CD4-positive, alpha-beta T cell treated with Interleukin-6 for 4 hours (primary cell): Measurements from ENCODE around the gene HMGCS1.
"Not testable (repeated sequence)": the region's sequence is repeated elsewhere in the genome, so short reads cannot be mapped to it uniquely, and the experiment has no call there.

Experiments used
- DNase-seq: peaks from one replicate; pipeline ENCODE4 v3.0.0-alpha.2; 2020; ENCODE audit warnings: mixed read lengths

The HMGCS1 gene

DNA sequence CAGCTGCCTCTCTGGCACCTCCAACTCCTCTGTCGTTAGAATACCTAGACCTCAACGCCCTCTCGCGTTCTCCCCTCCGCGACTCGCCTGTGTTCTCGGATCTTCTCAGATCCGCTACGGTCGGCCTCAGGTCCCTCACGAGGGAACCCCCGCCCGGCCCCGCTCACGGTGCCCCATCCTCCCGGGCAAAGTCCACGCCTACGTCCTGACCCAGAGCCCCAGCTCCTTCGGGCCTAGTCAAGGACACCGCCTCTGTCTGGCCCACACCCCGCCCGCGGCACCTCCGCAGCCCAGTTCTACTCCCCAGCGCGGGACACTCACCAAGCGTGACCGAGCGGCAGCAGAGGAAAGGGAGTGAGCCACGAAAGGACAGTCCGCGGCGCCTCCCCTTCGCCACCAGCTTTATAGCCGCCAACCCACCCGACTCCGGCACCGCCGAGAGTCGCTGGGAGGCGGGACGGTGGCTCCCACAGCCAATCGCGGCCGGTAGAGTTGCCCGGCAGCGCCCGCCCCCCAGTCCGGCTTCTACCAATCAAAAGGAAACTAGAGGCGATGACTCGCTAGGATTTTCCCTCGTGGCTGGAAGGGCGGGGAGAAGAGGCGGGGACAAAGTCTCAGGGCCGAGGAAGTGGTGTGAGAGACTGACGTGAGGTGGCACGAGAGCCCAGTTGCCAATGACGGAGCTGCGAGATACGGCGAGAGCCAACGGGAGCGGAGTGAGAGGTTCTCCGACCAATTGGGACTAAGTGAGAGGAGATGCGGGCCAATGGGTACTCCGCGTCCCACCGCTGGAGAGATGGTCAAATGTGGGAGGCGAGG, at the start of gene HMGCS1:
Gene HMGCS1 (minus strand): TSS at position 378 of the 819 bp plus-strand sequence. CDS start 14,447 bp downstream, outside the sequence.
- DNase-seq, result peak; percentile 99

DNA sequence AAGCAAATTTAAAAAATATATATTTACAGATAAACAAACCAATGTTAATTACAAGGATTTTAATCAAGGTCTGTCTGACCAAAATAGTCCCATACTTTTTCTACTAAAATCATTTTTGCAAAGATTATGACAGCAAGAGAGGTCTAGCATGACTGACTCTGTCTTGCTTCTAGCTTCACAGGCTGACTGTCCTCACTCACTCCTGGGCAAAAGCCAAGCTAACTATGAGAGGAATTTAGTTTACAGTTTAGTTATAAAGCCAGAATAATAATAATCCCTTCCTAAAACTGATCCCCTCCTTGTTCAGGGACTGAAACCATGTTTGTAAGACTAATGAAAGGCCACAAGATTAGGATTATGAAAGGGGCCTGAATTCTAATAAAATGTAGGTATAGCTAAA, 45.5 kb upstream of the HMGCS1 start:
- DNase-seq, result no peak

DNA sequence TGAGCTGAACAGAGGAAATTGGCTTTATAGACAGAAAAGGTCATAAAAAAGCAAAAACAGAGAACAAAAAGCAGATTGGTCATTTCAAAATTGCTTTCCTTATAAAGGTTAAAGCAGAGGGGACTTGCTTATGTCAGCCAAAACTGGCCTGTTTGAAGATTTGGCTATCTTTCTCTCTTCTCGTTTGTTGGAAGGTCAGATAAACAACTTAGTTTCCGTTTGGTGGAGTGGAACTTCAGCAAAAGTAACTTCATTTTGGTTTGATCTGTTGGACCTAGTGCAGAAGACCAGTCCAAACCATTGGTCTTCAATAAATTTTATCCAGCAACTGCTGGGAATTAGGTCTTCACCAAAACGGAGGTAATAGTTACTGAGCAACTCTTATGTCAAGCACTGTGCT, 45.1 kb upstream of the HMGCS1 start:
- DNase-seq, result no peak

DNA sequence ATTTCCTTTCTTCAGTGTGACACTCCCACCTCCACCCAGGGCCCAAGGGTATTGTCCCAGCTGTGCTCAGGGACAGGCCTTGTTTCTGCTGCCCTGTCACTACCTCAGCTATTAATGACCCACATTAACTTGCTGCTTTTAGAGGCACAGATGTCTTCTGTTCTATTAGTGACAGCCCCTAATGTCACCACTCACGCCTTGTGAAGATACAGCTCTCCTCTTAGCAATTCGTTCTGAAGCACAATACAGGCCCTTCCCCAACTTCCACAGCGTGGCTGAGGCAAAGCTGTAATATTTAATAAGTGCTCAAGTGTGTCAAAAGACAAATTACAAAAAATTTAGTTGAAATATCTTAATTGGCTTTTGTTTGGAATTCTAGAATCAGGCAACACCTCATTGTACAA, 44.7 kb upstream of the HMGCS1 start:
- DNase-seq, result no peak

GRCh38 chr5:43357067-43357466, 43.9 kb upstream of the HMGCS1 start:
- DNase-seq, result no peak

- no peak for DNase-seq
These were observed 41.6 kb upstream of the HMGCS1 start for GRCh38 chr5:43354774-43355173.

DNA sequence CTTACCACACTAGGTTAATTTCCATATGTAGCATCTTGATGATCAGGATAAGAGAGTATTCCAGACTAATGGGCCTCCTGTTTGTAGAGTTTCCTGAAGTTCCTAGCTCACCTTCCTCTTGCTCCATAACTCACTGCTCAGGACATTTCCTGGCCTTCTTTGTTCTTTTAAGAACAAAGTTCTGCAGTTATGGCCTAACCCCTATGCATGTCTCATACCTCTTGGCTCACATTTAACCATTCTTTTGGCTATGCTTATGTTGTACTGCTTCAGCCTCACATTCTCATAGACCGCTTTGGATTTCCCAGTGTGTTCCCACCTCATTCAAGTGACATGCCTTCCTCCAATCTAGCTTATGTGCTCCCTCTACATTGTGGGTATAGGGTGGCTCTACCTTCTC, 40.5 kb upstream of the HMGCS1 start:
- DNase-seq, result no peak

GRCh38 chr5:43352915-43353314, 39.7 kb upstream of the HMGCS1 start:
- DNase-seq, result no peak

GRCh38 chr5:43352131-43352530, 38.9 kb upstream of the HMGCS1 start:
- no peak for DNase-seq

DNA sequence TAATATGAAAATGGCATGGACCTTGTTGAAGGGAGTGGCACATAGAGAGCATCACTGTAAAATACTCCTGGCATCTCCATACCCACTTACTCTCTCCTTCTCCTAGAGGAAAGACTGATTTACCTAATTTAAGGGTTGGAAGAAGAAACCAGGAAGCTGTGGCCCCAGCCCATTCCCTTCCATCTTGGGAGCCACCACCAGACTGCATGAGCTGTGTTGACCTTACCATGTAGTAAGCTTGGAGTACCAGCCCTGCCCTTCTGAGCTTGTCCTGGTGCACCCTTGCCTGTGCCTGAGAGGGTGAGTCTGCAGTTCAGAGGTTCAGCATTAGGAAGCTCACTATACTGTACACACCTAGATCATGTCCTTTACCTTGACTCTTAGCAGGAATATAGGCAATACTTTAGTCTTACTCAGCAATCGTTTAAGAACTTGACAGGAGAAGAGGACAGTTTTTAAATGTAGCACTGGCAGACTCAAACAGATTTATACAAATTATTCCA, 35.7 kb upstream of the HMGCS1 start:
- DNase-seq, result no peak

- no peak for DNase-seq
These were observed 35.0 kb upstream of the HMGCS1 start for GRCh38 chr5:43348207-43348606.

DNA sequence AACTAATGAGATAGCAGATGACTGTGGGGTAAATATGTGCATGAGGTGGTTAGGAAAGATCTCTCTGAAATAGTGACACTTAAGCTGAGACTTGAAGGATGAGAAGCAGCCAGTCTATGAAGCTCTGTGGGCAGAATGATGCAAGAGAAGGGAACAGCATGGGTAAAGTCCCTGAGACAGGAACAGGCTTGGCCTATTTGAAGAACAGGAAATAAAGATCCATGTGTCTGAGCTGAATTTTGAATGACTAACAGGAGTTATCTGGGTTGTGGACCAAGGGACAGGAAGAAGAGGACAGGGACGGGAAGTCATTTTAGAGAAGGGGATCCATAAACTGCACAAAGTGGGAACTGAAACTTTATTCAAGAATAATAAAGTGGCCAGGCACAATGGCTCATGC, 25.6 kb upstream of the HMGCS1 start:
- no peak for DNase-seq

- DNase-seq, result no peak
These were observed 22.9 kb upstream of the HMGCS1 start for GRCh38 chr5:43336159-43336558.

DNA sequence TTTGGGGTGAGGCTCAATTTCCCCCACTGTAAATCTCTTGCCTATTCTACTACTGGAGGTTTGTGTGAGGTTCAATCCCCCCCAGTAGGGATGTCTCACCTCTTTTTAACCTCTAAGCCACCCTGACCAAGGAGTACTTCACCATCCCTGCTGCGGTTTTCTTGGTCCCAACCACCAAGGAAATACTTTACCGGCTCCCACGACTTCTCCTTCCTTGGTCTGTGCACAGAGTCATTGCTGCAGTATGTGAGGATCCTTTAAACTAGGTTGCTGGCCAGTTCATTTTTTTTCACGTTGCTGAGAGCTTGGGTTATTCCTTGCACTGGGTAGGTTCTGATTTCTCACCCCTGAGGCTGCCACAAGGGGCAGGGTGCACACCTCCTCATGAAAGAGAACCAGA, 22.5 kb upstream of the HMGCS1 start:
- no peak for DNase-seq

GRCh38 chr5:43332401-43332800, 19.2 kb upstream of the HMGCS1 start:
- no peak for DNase-seq

GRCh38 chr5:43325624-43326023, 12.4 kb upstream of the HMGCS1 start:
- not testable (repeated sequence) for DNase-seq

- DNase-seq, result not testable (repeated sequence)
These were observed 10.3 kb upstream of the HMGCS1 start for GRCh38 chr5:43323488-43323887.

GRCh38 chr5:43320846-43321245, 7.6 kb upstream of the HMGCS1 start:
- DNase-seq, result no peak

- no peak for DNase-seq
These were observed 3.2 kb upstream of the HMGCS1 start for GRCh38 chr5:43316421-43316820.

DNA sequence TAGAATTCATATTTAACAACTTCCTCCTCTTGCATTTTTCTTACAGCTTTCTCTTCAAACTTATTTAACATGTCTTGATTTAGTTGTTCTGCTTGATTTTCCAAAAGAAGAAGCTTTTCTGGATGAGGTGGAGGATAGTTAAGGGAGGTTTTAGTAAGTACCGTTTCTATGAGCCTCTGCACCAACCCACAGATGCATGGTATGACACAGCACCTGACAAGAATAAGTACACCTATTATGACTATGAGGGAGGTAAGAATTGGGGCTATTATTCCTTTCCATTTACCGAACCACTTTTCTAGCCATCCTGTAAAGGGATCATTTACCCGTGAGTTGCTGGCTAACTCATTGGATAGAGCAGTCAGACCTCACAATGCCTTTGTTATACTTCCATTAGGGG, 2.5 kb upstream of the HMGCS1 start:
- no peak for DNase-seq

DNA sequence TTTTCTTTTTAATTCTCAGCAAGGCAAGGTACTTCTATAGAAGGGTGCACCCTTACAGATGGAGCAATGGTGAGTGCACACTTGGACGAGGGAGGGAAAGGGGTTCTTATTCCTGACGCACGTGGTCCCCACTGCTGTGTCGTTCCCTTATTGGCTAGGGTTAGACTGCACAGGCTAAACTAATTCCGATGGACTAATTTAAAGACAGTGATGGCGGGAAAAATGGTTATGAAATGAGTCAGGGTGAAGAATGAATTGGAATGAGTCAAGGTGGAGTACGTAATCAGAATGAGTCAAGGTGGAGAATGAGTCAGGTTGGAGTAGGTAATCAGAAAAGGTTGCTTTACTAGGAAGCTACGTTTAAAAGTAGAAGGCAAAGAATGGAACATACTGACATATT, 2.1 kb upstream of the HMGCS1 start:
- no peak for DNase-seq

GRCh38 chr5:43314724-43315123, 1.5 kb upstream of the HMGCS1 start:
- no peak for DNase-seq

DNA sequence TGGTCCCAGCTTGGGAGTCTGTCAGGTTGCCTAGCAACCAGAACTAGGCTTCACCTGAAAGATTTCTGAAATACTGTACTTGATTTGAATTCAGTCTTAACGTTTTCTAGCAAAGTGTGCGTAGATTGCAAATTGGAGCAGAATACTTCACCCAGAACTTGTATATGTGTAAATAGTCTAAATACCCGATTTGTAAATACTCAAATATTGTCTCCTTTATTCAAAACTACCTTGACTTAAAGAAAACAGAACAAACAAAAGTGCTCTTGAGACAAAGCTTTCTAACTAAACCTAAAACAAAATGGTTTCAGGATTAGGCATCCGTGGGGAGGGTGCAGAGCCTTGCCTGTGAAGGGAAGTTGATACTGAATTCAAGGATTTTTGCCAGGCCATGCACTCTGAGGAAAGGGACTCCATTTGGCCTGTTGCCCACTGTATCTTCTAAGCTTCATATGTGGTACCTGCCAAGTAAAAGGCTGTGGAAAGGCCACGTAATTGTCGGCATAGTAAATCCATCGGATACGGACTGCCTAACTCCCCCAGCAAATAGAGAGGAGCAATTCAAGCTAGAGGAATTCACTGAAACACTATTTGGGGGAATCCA, 744 bp upstream of the HMGCS1 start:
- DNase-seq, result peak; percentile 1

DNA sequence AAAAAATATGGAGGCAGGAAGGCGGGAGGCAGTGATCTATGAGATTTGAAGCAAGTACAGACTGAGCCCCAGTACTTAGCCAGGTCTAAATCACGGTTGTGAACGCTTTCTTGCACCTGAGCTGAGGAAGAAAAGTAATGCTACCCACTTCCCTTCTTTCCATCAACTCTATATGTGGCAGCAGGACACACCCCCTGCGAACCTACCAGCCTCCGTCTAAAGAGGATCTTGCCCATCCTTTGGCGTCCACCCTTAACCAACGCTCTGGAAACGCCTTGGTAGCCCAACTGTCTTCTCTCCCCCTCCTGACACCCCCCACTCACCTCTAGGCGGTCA, 545 bp downstream of the HMGCS1 start:
- no peak for DNase-seq
